Stimulated activated CD8-positive, alpha-beta memory T cell treated with anti-CD3 and anti-CD28 coated beads, Interleukin-12 subunit alpha, Interleukin-12 subunit beta, amount 100 ng/mL, for 24 hours (primary cell): ENCODE measurements around the gene TEKT2.

ENCODE experiments used
- DNase-seq: peaks from one replicate; pipeline ENCODE4 v3.0.0-alpha.2; 2020; ENCODE audit errors: extremely low read depth

The TEKT2 gene, protein sequence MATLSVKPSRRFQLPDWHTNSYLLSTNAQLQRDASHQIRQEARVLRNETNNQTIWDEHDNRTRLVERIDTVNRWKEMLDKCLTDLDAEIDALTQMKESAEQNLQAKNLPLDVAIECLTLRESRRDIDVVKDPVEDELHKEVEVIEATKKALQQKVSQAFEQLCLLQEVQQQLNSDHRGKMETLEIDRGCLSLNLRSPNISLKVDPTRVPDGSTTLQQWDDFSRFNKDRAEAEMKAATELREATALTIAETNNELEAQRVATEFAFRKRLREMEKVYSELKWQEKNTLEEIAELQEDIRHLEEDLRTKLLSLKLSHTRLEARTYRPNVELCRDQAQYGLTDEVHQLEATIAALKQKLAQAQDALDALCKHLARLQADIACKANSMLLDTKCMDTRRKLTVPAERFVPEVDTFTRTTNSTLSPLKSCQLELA

GRCh38 chr1:36083635-36084496, at the start of gene TEKT2:
TSS of gene TEKT2 (plus strand) at chr1:36084094. CDS start at chr1:36084922, 828 bp downstream.
- no peak for DNase-seq

GRCh38 chr1:36034692-36035091, 49.2 kb upstream of the TEKT2 start:
- DNase-seq: no peak

GRCh38 chr1:36035154-36035553, 48.7 kb upstream of the TEKT2 start:
- DNase-seq: no peak

GRCh38 chr1:36040238-36040637, 43.7 kb upstream of the TEKT2 start:
- no peak for DNase-seq

DNA sequence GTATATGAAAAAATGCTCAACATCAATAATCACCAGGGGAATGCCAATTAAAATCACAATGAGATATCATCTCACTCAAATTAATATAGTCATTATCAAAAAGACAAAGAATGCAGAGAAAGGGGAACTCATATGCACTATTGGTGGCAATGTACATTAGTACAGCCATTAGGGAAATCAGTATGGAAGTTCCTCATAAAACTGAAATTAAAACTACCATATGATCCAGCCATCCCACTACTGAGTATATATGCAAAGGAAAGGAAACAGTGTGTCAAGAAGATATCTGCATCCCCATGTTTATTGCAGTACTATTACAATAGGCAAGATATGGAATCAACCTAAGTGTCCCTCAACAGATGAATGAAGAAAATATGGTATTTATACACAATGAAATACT, 32.1 kb upstream of the TEKT2 start:
- DNase-seq: no peak

GRCh38 chr1:36053978-36054377, 29.9 kb upstream of the TEKT2 start:
- DNase-seq: no peak

- DNase-seq: no peak
These were observed 28.2 kb upstream of the TEKT2 start for GRCh38 chr1:36055706-36056105.

DNA sequence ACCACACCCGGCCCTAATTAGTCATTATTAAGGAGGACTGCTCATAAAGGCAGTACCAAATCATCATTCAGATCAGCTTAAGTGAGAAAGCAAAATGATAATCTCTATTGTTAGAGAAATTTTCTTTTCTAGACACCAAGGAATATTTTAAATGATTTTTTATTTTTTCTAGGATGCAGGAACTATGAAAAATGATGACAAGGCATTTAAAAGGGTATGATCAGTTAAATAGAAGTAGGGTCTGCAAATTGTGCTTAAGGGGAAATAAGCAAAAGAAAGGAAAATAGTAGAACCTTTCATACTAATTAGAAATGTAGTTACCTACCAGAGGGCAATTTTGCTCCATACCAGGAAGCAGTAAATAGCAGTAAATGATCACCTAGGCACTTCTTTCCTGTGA, 21.6 kb upstream of the TEKT2 start:
- DNase-seq: no peak

GRCh38 chr1:36067871-36068270, 16.0 kb upstream of the TEKT2 start:
- DNase-seq: no peak

DNA sequence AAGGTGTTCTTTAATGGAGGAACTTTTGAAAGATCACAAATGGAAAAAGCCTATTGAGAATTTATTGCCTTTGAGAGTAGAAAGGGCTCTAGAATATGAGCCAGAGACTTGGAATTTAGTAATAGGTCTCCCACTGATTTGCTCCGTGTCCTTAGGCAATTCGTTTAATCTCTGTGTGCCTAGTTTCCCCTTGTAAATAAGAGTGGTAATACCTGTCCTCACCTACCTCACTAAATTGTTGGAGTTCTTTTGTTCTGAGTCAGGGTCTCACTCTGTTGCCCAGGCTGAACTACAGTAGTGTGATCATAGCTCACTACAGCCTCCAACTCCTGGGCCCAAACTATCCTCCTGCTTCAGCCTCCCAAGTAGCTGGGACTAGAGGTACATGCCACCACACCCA, 15.0 kb upstream of the TEKT2 start:
- DNase-seq: no peak

DNA sequence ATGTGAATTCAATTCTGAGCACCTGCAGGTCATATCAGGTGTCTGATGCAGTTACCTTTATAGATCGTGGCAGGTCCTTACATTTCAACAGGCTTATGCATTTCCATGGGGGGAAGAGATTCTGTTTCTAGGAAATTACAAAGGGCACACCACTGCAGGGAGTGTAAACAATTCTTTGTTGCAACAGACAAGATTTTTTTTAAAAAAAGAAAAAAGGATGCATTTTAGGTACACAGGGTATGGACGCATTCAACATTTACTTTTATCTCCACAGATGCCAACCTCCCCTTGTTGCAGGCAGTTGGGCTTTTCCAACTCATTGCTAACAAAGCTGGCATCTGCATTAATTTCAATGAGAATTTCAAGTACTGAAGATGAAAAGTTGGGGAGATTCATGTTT, 13.5 kb upstream of the TEKT2 start:
- no peak for DNase-seq

DNA sequence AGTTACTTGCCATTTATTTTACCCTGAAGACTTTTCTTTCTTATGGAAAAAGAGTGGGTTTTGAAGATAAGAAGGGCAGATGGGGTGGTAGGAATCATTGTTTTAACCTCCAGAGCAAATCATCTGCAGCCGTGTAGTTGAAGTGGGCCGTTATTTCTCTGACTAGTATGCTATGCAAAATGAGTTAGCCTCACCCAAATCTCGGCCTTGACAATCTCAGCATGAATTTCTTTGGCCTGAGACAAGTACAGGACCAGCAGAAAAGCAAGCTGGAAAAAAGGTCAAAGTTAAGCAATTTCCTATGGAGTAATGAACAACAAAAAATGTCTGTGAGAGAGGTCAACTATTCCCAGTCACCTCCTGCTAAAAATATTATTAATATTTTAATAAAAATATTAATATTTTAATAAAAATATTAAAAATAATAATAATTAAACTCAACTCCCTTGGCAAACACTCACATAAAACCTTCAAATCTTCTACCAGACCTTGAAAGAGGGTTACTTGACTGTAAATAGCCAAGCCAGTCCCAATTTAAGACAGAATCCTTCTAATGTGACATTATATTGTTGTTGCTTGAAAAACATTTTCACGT, 6.8 kb upstream of the TEKT2 start:
- no peak for DNase-seq

- DNase-seq: no peak
These were observed 3.7 kb upstream of the TEKT2 start for GRCh38 chr1:36080236-36080635.

GRCh38 chr1:36080801-36081200, 3.1 kb upstream of the TEKT2 start:
- DNase-seq: no peak

- no peak for DNase-seq
These were observed 1.9 kb upstream of the TEKT2 start for GRCh38 chr1:36081926-36082485.

DNA sequence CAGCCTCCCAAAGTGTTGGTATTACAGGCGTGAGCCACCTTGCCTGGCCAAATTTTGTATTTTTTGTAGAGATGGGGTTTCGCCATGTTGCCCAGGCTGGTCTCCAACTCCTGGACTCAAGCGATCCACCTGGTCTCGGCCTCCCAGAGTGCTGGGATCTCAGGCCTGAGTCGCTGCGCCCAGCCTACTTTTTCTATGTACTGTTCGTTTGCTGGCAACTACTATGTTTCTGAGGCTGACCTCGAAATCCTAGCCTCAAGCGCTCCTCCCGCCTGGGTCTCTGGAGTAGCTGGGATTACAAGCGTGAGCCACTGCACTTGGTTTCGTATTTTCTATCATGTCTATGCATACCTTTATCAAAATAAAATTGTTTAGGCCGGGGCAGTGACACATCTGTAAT, 675 bp upstream of the TEKT2 start:
- no peak for DNase-seq

DNA sequence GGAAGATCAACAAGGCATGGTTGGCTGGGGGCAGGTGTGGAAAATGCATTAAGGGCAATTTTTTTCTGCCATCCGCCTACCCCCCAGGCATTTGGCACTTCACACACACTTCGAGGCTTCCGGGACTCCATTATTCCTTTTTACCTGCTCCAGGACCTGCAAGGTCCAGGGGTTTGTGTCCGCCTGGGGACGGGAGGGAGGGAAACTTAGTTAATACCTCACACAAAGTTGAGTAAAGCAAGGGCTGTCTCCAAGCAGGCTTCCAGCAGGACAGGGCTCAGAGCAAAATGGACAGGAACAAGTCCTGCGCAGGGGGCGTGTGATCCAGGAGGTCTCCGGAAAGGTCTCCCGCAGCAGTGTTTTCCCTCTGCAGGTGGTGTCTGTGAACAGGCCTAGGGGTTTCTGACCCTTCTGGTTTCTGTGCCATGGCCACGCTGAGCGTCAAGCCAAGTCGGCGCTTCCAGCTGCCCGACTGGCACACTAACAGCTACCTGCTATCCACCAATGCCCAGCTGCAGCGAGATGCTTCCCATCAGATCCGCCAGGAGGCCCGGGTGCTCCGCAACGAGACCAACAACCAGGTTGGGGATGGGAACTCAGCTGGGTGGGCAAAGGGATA, 712 bp downstream of the TEKT2 start:
- no peak for DNase-seq

DNA sequence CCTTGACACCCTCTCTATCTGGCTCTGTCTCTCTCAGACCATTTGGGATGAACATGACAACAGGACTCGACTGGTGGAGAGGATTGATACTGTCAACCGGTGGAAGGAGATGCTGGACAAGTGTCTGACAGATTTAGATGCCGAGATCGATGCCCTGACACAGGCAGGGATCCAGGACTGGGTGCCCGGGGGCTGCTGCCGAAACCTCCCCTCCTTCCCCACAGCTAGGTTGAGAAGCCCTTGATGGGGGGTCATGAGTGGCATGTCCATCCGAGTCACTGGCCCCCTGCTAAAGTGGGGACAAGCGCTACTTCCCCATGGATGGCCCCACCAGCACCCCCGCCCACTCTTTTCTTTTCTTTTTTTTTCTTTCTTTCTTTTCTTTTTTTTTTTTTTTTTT, 1.2 kb downstream of the TEKT2 start:
- DNase-seq: no peak

DNA sequence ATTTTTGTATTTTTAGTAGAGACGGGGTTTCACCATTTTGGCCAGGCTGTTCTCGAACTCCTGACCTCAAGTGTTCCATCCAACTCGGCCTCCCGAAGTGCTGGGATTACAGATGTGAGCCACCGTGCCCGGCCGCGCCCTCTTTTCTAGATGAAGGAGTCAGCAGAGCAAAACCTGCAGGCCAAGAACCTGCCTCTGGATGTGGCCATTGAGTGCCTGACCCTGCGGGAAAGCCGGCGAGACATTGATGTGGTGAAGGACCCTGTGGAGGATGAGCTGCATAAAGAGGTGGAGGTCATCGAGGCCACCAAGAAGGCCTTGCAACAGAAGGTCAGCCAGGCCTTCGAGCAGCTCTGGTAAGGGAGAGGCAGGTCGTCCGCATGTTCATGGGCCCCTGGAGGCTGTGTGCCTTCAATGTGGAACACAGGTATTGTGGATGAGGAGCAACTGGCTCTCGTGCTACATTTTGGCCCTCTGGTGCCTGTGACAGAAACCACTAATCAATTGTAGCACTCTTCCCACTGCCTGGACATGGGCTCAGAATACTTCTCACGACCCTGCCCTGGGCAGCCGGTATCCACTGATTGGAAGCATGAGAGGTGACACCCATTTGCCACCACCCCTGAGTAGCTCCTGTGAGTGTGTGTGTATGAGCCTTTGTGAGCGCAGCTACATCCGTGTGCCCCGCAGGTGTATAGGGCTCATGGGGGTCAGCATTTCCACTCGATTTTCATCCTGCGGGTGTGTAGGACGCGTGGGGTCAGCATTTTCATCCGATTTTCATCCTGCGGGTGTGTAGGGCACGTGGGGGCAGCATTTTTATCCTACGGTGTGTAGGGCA, 2.0 kb downstream of the TEKT2 start:
- DNase-seq: no peak

- DNase-seq: no peak
These were observed 2.8 kb downstream of the TEKT2 start for GRCh38 chr1:36086529-36087232.
